GM08714 (cell line): ENCODE results near the gene BCDIN3D.

Experiments
- H3K4me3 ChIP-seq: fragments of 200-500 bp; sonication (Bioruptor generic); 2 replicates; pipeline ENCODE4 v1.5.1; 2014; ENCODE audit warnings: mild to moderate bottlenecking, low read length, inconsistent platforms
- ZNF274 ChIP-seq: IDR thresholded peaks from 2 replicates; pipeline ENCODE4 v1.6.1; 2012; ENCODE audit warnings: mild to moderate bottlenecking, low read depth, low read length

The BCDIN3D gene

GRCh38 chr12:49794811-49795653, 47.9 kb downstream of the BCDIN3D start:
- no peak overlapping the region for H3K4me3 ChIP-seq
- TF ChIP-seq ZNF274: no peak

GRCh38 chr12:49794021-49794420, 48.9 kb downstream of the BCDIN3D start:
- TF ChIP-seq ZNF274: no peak
- no peak overlapping the region for H3K4me3 ChIP-seq

- no peak for TF ChIP-seq ZNF274
- H3K4me3 ChIP-seq: no peak overlapping the region
Measured at GRCh38 chr12:49793620-49794019, 49.3 kb downstream of the BCDIN3D start.

GRCh38 chr12:49792976-49793580, 49.8 kb downstream of the BCDIN3D start:
- TF ChIP-seq ZNF274: no peak
- no peak overlapping the region for H3K4me3 ChIP-seq

GRCh38 chr12:49792181-49792970, 50.5 kb downstream of the BCDIN3D start:
- no peak overlapping the region for H3K4me3 ChIP-seq
- TF ChIP-seq ZNF274: no peak

- TF ChIP-seq ZNF274: no peak
- H3K4me3 ChIP-seq: no peak overlapping the region
Measured at GRCh38 chr12:49791700-49792099, 51.2 kb downstream of the BCDIN3D start.

GRCh38 chr12:49790741-49791555, 52.0 kb downstream of the BCDIN3D start:
- no peak for TF ChIP-seq ZNF274
- no peak overlapping the region for H3K4me3 ChIP-seq

GRCh38 chr12:49789992-49790391, 52.9 kb downstream of the BCDIN3D start:
- no peak for TF ChIP-seq ZNF274
- no peak overlapping the region for H3K4me3 ChIP-seq

- no peak overlapping the region for H3K4me3 ChIP-seq
- TF ChIP-seq ZNF274: no peak
Measured at GRCh38 chr12:49787672-49788071, 55.2 kb downstream of the BCDIN3D start.
